ENCODE measurements around the gene CHCHD6. TPM values are rescaled to one million over a fixed set of nuclear protein-coding genes. Genes with fewer than 3 reads are reported as not detected.

CHCHD6 gene
- total RNA-seq, 1 experiment from 2014 or later: 40.9 TPM

DNA sequence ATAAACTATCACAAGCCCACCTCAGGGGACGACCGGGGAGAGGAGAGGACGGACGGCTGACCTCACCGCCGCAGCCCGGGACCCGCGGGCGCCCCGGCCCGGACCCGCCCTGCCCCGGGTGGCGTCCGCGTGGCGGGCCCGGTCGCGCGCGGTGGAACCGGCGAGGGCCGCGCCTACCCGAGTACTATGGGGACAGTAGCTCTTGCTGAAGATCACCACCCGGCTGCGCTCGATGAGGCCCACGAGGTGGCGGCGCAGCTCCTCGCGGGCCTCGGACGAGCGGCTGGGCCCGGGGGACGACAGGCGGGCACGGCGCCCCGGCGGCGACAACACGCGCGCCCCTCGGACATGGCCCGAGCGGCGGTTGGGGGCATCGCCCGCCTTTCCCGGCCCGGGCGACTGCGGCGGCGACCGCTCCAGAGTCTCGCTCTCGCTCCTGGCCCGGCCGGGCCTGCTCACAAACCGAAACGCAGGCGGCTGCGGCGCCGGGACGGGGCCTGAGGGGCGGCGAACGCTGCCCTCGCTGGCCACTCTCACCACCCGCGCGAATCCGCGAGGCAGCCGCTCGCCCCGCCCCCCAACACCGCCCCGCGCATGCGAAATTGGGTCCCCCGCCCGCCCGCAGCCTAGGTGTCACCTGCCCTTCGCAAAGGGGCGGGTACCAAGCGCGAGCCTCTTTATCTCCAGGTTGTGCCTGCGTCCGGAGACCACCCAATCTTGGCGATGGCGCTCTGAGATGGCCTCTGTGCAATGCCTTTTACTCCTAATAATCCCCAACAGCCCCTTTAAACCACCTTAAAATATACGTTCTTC, 49.3 kb upstream of the CHCHD6 start, which contains the start of gene TXNRD3 (continued):
- TF ChIP-seq, protein P1, sequence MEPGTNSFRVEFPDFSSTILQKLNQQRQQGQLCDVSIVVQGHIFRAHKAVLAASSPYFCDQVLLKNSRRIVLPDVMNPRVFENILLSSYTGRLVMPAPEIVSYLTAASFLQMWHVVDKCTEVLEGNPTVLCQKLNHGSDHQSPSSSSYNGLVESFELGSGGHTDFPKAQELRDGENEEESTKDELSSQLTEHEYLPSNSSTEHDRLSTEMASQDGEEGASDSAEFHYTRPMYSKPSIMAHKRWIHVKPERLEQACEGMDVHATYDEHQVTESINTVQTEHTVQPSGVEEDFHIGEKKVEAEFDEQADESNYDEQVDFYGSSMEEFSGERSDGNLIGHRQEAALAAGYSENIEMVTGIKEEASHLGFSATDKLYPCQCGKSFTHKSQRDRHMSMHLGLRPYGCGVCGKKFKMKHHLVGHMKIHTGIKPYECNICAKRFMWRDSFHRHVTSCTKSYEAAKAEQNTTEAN (CRISPR knock-in tag; IDR thresholded peaks at IDR 0.05): no peak
- TF ChIP-seq TEAD1 (CRISPR knock-in tag; IDR thresholded peaks at IDR 0.05) (peak; percentile 58; the same call in 1 of the 2 replicates), EMX1 (CRISPR knock-in tag; IDR thresholded peaks at IDR 0.05) (no peak), SMAD4 (CRISPR knock-in tag; IDR thresholded peaks at IDR 0.05) (no peak), ATF1 (CRISPR knock-in tag; IDR thresholded peaks at IDR 0.05) (no peak), OVOL2 (CRISPR knock-in tag; IDR thresholded peaks at IDR 0.05; ENCODE audit: borderline replicate concordance) (no peak), NFYB (CRISPR knock-in tag; conservative IDR thresholded peaks at IDR 0.05; ENCODE audit: low read depth) (no peak), NFE2L1 (CRISPR knock-in tag; IDR thresholded peaks at IDR 0.05) (no peak), SOX15 (CRISPR knock-in tag; IDR thresholded peaks at IDR 0.05) (no peak), TEAD4 (CRISPR knock-in tag; IDR thresholded peaks at IDR 0.05) (no peak), NR3C1 (CRISPR knock-in tag; conservative IDR thresholded peaks at IDR 0.05; ENCODE audit: low read depth) (no peak), FOXP1 (CRISPR knock-in tag; IDR thresholded peaks at IDR 0.05; ENCODE audit: borderline replicate concordance) (peak; percentile 87), MYBL2 (CRISPR knock-in tag; IDR thresholded peaks at IDR 0.05) (no peak), HMGA2 (CRISPR knock-in tag; IDR thresholded peaks at IDR 0.05) (no peak), FOXJ3 (CRISPR knock-in tag; IDR thresholded peaks at IDR 0.05; ENCODE audit: borderline replicate concordance) (no peak), KAT7 (CRISPR knock-in tag; IDR thresholded peaks at IDR 0.05; ENCODE audit: borderline replicate concordance) (peak; percentile 74; the same call in 1 of the 2 replicates), GABPB1 (CRISPR knock-in tag; IDR thresholded peaks at IDR 0.05) (no peak), GTF2I (CRISPR knock-in tag; conservative IDR thresholded peaks at IDR 0.05) (no peak)
- TF ChIP-seq, protein P2, sequence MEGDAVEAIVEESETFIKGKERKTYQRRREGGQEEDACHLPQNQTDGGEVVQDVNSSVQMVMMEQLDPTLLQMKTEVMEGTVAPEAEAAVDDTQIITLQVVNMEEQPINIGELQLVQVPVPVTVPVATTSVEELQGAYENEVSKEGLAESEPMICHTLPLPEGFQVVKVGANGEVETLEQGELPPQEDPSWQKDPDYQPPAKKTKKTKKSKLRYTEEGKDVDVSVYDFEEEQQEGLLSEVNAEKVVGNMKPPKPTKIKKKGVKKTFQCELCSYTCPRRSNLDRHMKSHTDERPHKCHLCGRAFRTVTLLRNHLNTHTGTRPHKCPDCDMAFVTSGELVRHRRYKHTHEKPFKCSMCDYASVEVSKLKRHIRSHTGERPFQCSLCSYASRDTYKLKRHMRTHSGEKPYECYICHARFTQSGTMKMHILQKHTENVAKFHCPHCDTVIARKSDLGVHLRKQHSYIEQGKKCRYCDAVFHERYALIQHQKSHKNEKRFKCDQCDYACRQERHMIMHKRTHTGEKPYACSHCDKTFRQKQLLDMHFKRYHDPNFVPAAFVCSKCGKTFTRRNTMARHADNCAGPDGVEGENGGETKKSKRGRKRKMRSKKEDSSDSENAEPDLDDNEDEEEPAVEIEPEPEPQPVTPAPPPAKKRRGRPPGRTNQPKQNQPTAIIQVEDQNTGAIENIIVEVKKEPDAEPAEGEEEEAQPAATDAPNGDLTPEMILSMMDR (IDR thresholded peaks at IDR 0.05): no peak
- TF ChIP-seq, protein P3, sequence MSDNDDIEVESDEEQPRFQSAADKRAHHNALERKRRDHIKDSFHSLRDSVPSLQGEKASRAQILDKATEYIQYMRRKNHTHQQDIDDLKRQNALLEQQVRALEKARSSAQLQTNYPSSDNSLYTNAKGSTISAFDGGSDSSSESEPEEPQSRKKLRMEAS (CRISPR knock-in tag; IDR thresholded peaks at IDR 0.05): peak; percentile 22; the same call in 1 of the 2 replicates
- TF ChIP-seq, protein P4, sequence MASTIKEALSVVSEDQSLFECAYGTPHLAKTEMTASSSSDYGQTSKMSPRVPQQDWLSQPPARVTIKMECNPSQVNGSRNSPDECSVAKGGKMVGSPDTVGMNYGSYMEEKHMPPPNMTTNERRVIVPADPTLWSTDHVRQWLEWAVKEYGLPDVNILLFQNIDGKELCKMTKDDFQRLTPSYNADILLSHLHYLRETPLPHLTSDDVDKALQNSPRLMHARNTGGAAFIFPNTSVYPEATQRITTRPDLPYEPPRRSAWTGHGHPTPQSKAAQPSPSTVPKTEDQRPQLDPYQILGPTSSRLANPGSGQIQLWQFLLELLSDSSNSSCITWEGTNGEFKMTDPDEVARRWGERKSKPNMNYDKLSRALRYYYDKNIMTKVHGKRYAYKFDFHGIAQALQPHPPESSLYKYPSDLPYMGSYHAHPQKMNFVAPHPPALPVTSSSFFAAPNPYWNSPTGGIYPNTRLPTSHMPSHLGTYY (CRISPR knock-in tag; IDR thresholded peaks at IDR 0.05): no peak
- TF ChIP-seq, protein P5, sequence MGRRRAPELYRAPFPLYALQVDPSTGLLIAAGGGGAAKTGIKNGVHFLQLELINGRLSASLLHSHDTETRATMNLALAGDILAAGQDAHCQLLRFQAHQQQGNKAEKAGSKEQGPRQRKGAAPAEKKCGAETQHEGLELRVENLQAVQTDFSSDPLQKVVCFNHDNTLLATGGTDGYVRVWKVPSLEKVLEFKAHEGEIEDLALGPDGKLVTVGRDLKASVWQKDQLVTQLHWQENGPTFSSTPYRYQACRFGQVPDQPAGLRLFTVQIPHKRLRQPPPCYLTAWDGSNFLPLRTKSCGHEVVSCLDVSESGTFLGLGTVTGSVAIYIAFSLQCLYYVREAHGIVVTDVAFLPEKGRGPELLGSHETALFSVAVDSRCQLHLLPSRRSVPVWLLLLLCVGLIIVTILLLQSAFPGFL (CRISPR knock-in tag; IDR thresholded peaks at IDR 0.05; ENCODE audit: borderline replicate concordance): no peak
- TF ChIP-seq, protein P6, sequence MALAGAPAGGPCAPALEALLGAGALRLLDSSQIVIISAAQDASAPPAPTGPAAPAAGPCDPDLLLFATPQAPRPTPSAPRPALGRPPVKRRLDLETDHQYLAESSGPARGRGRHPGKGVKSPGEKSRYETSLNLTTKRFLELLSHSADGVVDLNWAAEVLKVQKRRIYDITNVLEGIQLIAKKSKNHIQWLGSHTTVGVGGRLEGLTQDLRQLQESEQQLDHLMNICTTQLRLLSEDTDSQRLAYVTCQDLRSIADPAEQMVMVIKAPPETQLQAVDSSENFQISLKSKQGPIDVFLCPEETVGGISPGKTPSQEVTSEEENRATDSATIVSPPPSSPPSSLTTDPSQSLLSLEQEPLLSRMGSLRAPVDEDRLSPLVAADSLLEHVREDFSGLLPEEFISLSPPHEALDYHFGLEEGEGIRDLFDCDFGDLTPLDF (CRISPR knock-in tag; IDR thresholded peaks at IDR 0.05): 0 out of 2 replicates have a peak, but pooled peaks have one; percentile 35
- TF ChIP-seq, protein P7, sequence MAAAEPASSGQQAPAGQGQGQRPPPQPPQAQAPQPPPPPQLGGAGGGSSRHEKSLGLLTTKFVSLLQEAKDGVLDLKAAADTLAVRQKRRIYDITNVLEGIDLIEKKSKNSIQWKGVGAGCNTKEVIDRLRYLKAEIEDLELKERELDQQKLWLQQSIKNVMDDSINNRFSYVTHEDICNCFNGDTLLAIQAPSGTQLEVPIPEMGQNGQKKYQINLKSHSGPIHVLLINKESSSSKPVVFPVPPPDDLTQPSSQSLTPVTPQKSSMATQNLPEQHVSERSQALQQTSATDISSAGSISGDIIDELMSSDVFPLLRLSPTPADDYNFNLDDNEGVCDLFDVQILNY (CRISPR knock-in tag; IDR thresholded peaks at IDR 0.05): no peak
- TF ChIP-seq, protein P8, sequence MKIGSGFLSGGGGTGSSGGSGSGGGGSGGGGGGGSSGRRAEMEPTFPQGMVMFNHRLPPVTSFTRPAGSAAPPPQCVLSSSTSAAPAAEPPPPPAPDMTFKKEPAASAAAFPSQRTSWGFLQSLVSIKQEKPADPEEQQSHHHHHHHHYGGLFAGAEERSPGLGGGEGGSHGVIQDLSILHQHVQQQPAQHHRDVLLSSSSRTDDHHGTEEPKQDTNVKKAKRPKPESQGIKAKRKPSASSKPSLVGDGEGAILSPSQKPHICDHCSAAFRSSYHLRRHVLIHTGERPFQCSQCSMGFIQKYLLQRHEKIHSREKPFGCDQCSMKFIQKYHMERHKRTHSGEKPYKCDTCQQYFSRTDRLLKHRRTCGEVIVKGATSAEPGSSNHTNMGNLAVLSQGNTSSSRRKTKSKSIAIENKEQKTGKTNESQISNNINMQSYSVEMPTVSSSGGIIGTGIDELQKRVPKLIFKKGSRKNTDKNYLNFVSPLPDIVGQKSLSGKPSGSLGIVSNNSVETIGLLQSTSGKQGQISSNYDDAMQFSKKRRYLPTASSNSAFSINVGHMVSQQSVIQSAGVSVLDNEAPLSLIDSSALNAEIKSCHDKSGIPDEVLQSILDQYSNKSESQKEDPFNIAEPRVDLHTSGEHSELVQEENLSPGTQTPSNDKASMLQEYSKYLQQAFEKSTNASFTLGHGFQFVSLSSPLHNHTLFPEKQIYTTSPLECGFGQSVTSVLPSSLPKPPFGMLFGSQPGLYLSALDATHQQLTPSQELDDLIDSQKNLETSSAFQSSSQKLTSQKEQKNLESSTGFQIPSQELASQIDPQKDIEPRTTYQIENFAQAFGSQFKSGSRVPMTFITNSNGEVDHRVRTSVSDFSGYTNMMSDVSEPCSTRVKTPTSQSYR (CRISPR knock-in tag; IDR thresholded peaks at IDR 0.05): no peak
- TF ChIP-seq, protein P9, sequence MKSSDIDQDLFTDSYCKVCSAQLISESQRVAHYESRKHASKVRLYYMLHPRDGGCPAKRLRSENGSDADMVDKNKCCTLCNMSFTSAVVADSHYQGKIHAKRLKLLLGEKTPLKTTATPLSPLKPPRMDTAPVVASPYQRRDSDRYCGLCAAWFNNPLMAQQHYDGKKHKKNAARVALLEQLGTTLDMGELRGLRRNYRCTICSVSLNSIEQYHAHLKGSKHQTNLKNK (CRISPR knock-in tag; IDR thresholded peaks at IDR 0.05): no peak
- TF ChIP-seq, protein P10, sequence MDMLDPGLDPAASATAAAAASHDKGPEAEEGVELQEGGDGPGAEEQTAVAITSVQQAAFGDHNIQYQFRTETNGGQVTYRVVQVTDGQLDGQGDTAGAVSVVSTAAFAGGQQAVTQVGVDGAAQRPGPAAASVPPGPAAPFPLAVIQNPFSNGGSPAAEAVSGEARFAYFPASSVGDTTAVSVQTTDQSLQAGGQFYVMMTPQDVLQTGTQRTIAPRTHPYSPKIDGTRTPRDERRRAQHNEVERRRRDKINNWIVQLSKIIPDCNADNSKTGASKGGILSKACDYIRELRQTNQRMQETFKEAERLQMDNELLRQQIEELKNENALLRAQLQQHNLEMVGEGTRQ (CRISPR knock-in tag; IDR thresholded peaks at IDR 0.05): peak; percentile 41

Data from WTC11 (cell line).